Transverse colon (tissue), 4 donors: ENCODE results near the gene KLK7.

ENCODE experiments used
- CTCF ChIP-seq, 5 experiments: fragments of 200-600 bp in 3 of 5; fragments of 450-650 bp in 2 of 5; sonication (generic) in 3 of 5; IDR thresholded peaks; 1 replicate in 2 of 5; 2 replicates in 3 of 5; pipeline ENCODE4 v1.5.1; 2016 to 2017; ENCODE audit warnings: antibody characterized with exemption in 5 of 5, inconsistent platforms in 3 of 5, mild to moderate bottlenecking in 2 of 5, moderate library complexity in 1 of 5
- EP300 ChIP-seq: sonication (generic); formaldehyde crosslinking; IDR thresholded peaks from one replicate; pipeline ENCODE4 v1.6.1; 2017; ENCODE audit warnings: antibody characterized with exemption, low read depth
- POLR2A ChIP-seq: fragments of 450-650 bp; IDR thresholded peaks from one replicate; pipeline ENCODE4 v1.6.1; 2016; ENCODE audit warnings: antibody characterized with exemption, mild to moderate bottlenecking, moderate library complexity
- POLR2AphosphoS5 ChIP-seq, 3 donors: sonication (generic); formaldehyde crosslinking; IDR thresholded peaks; one replicate each; pipeline ENCODE4 v1.6.1; 2016; ENCODE audit warnings: antibody characterized with exemption in 3 of 3

- TF ChIP-seq CTCF (IDR thresholded peaks at IDR 0.05), result no peak
- no peak for TF ChIP-seq POLR2A
- TF ChIP-seq POLR2AphosphoS5 (IDR thresholded peaks at IDR 0.05), result no peak
- TF ChIP-seq EP300, result no peak
Observed at GRCh38 chr19:51029718-51030117, 46.0 kb upstream of the KLK7 start.
